Omental fat pad (tissue), 4 donors: Measurements from ENCODE around the gene FOXP4. TPM values are rescaled to one million over a fixed set of nuclear protein-coding genes. Genes with fewer than 3 reads are reported as not detected.

Source experiments
- ATAC-seq: fragments of 150-250 bp; one replicate; pipeline ENCODE4 v1.9.1; 2016; ENCODE audit warnings: mild to moderate bottlenecking, moderate library complexity; ENCODE audit not compliant: low FRiP score
- DNase-seq: peaks from one replicate; pipeline ENCODE4 v3.0.0-alpha.2; 2019; ENCODE audit warnings: low spot score
- CTCF ChIP-seq, 3 donors: fragments of 450-650 bp; IDR thresholded peaks; one replicate each; pipeline ENCODE4 v1.5.1; 2016 to 2017; ENCODE audit warnings: antibody characterized with exemption in 3 of 3, mild to moderate bottlenecking in 3 of 3, moderate library complexity in 2 of 3
- total RNA-seq, 4 donors: library from RNA; depleted of rRNA; stranded (reverse); fragments of >200 nt; gene quantifications; one replicate each; pipeline ENCODE4 v1.1.0, GENCODE V29; 2016

Gene FOXP4
- total RNA-seq, 4 donors from 2014 or later: 3.6 to 9.0 (median 5.5) TPM

GRCh38 chr6:41551857-41552256 lies 5.7 kb downstream of the FOXP4 start:
- no peak for TF ChIP-seq CTCF (IDR thresholded peaks at IDR 0.05)
- no peak for ATAC-seq

GRCh38 chr6:41552723-41553122 lies 6.5 kb downstream of the FOXP4 start:
- no peak for TF ChIP-seq CTCF (IDR thresholded peaks at IDR 0.05)
- ATAC-seq: no peak
- no peak for DNase-seq

More at GRCh38 chr6:41551857-41552256, 5.7 kb downstream of the FOXP4 start:
- no peak for DNase-seq

GRCh38 chr6:41553405-41553999 lies 7.3 kb downstream of the FOXP4 start:
- no peak for TF ChIP-seq CTCF (IDR thresholded peaks at IDR 0.05)
- ATAC-seq (no peak), DNase-seq (no peak)

- DNase-seq: no peak
- no peak for TF ChIP-seq CTCF (IDR thresholded peaks at IDR 0.05)
- no peak for ATAC-seq
These were observed 9.4 kb downstream of the FOXP4 start for GRCh38 chr6:41555326-41556300.

- no peak for TF ChIP-seq CTCF (IDR thresholded peaks at IDR 0.05)
- DNase-seq (no peak), ATAC-seq (no peak)
These were observed 11.2 kb downstream of the FOXP4 start for GRCh38 chr6:41557335-41557734.

- ATAC-seq: no peak
- TF ChIP-seq CTCF (IDR thresholded peaks at IDR 0.05): no peak
These were observed 12.0 kb downstream of the FOXP4 start for GRCh38 chr6:41558033-41558807.

More at GRCh38 chr6:41558033-41558807, 12.0 kb downstream of the FOXP4 start:
- no peak for DNase-seq
